ENCODE measurements around the gene TBC1D2B.
A peak's percentile ranks its signal among the peaks of the same experiment; 100 is the strongest.

The TBC1D2B gene

GRCh38 chr15:78059110-78059839 is 18.2 kb downstream of the TBC1D2B start:
- peak; percentile 61 for DNase-seq
- in situ Hi-C loops (cut with MboI; ENCODE audit: low pct_unique_long_range_greater_than_20kb, low sequenced_read_pairs) = no loop called here

GRCh38 chr15:78058401-78058935 is 19.0 kb downstream of the TBC1D2B start:
- in situ Hi-C loops (cut with MboI; ENCODE audit: low pct_unique_long_range_greater_than_20kb, low sequenced_read_pairs) = no loop called here
- DNase-seq = no peak

- in situ Hi-C loops (cut with MboI; ENCODE audit: low pct_unique_long_range_greater_than_20kb, low sequenced_read_pairs) = no loop called here
- DNase-seq = no peak
Measured at GRCh38 chr15:78057803-78058202, 19.7 kb downstream of the TBC1D2B start.

GRCh38 chr15:78056714-78057269 is 20.7 kb downstream of the TBC1D2B start:
- in situ Hi-C loops (cut with MboI; ENCODE audit: low pct_unique_long_range_greater_than_20kb, low sequenced_read_pairs) = no loop called here

DNA sequence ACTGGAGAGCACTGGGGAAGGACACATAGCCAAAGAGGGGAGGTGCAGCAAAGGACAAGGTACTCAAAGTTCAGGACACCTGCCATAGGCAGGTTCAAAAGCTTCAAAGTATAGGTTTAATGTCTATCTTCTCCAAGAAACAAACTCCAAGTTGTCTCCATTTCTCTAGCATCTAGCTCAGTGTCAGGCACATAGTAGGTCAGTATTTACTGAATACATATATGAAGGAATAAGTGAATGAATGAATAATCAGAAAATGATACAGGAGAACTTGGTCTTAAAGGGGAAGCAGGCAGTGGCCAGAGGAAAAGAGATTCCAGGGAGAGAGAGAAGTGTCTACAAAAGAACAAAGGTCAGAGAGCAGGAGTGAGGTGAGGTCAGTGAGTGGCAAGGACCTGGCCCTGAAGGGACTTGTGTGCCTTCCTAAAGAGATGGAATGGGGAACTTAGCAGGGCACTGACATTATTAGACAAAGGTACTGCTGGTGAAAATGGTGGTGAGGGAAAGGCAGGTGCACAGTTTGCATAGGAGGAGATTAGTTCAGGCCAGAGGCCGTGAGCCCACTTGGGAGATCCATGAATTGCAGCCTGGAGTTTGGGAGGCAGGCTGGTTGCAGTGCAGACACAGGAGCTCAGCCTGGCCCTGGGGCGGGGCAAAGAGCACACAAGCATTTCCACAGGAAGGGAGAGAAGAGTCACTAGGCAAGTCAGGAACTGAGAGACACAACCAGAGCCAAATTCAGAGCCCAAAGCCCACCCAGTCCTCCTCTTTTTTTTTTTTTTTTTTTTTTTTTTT is 21.4 kb downstream of the TBC1D2B start:
- in situ Hi-C loops (cut with MboI; ENCODE audit: low pct_unique_long_range_greater_than_20kb, low sequenced_read_pairs) = no loop called here
- no peak for DNase-seq

More at GRCh38 chr15:78056714-78057269, 20.7 kb downstream of the TBC1D2B start:
- peak; percentile 89 for DNase-seq

DNA sequence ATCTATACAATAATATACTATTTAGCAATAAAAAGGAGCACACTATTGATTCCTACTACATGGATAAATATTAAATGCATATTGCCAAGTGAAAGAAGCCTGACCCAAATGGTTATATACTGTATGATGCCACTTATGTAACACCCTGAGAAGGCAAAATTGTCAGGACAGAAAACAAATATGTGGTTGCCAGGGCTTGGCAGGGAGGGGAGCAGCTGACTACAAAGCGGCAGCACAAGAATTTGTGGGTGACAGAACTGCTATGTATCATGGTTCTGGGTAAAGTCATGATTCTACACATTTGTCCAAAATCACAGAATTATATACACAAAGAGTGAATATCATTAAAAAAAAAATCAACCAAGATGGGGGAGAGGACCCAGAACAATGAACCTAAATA is 22.5 kb downstream of the TBC1D2B start:
- in situ Hi-C loops (cut with MboI; ENCODE audit: low pct_unique_long_range_greater_than_20kb, low sequenced_read_pairs) = no loop called here
- no peak for DNase-seq

- in situ Hi-C loops (cut with MboI; ENCODE audit: low pct_unique_long_range_greater_than_20kb, low sequenced_read_pairs) = no loop called here
- no peak for DNase-seq
Measured at GRCh38 chr15:78054518-78054917, 23.0 kb downstream of the TBC1D2B start.

- DNase-seq = no peak
- in situ Hi-C loops (cut with MboI; ENCODE audit: low pct_unique_long_range_greater_than_20kb, low sequenced_read_pairs) = no loop called here
Measured at GRCh38 chr15:78052545-78052944, 25.0 kb downstream of the TBC1D2B start.

GRCh38 chr15:78052001-78052401 is 25.5 kb downstream of the TBC1D2B start:
- in situ Hi-C loops (cut with MboI; ENCODE audit: low pct_unique_long_range_greater_than_20kb, low sequenced_read_pairs) = no loop called here
- DNase-seq = peak; percentile 68

- in situ Hi-C loops (cut with MboI; ENCODE audit: low pct_unique_long_range_greater_than_20kb, low sequenced_read_pairs) = no loop called here
- DNase-seq = no peak
Measured at GRCh38 chr15:78051596-78051995, 25.9 kb downstream of the TBC1D2B start.

DNA sequence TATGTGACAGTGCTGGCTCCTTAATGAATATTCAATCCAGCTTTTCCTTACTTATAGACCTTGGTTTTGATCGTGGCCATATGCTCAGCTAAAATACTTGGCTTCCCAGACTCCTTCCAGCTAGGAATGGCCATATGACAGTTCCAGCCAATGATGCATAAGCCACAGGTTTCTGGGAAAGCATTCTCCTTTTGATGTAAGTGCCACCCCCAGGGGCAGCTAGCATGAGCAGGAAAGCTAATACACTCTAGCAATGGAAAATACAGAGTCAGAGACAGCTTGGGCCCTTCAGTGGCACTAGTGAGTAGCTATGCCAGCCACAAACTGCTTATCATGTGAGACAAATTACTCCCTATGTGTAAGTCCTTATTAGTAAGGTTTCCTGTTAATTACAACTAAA is 26.7 kb downstream of the TBC1D2B start:
- no peak for DNase-seq
- in situ Hi-C loops (cut with MboI; ENCODE audit: low pct_unique_long_range_greater_than_20kb, low sequenced_read_pairs) = no loop called here

DNA sequence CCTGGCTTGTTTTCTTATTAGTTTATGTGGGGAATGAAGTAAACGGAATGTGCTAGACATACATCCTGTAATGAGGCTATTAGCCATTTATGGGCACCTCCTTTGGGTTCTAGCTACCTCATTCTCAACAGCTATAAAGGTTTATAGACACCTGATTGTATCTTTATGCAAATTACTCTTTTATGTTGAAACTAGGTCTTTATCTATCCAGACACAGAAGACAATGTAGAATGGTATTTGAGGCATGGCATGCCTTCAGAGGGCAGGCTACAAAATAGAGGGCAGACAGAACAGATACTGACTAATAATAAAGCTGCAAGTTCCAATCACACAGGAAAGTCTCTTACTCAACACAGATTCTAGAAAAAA is 27.1 kb downstream of the TBC1D2B start:
- DNase-seq = no peak
- in situ Hi-C loops (cut with MboI; ENCODE audit: low pct_unique_long_range_greater_than_20kb, low sequenced_read_pairs) = no loop called here

GRCh38 chr15:78049691-78050440 is 27.6 kb downstream of the TBC1D2B start:
- DNase-seq = peak; percentile 94
- in situ Hi-C loops (cut with MboI; ENCODE audit: low pct_unique_long_range_greater_than_20kb, low sequenced_read_pairs) = no loop called here

GRCh38 chr15:78048628-78048920 is 28.9 kb downstream of the TBC1D2B start:
- in situ Hi-C loops (cut with MboI; ENCODE audit: low pct_unique_long_range_greater_than_20kb, low sequenced_read_pairs) = no loop called here
- no peak for DNase-seq

DNA sequence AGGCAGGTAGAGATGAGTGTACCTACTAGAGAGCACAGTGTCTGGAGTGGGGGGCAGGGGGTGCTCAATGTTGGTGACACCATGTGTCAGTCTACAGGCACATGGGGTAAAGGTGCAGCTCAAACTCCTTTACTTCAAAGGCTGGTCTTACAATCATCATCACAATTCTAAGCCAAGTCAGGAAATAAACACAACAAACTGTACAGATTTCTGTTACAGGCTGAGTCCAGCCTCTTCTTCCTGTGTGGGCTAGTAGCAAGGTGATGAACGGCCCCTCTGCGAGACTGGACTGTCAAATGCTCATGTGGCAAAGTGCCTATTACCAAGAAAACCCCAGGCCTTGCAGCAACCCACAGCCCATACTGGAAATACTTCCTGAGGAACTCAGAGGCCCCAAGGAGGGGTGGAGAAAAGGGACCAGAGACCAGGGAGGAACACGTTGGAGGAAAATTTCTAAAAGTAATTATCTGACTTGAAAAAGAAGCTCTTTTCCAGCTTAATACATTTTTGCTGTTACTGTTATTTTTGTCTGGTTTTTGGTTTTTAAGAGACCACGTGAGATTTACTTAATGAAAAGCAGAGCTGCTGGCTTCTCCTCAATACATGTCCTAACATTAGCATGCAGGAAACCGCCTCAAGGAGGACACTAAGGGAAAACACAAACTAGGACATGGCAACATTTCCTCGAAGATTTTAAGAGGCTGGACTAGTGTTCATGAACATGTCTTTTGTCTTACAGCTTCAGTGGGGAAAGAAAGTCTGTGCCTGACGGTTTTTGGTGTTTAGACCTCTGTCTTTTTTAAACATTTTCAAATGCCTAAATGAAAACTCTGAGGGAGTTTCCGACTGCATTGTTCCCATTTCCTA is 29.5 kb downstream of the TBC1D2B start:
- DNase-seq = peak; percentile 97

GRCh38 chr15:78046796-78047341 is 30.6 kb downstream of the TBC1D2B start:
- peak; percentile 71 for DNase-seq
- in situ Hi-C loops (cut with MboI; ENCODE audit: low pct_unique_long_range_greater_than_20kb, low sequenced_read_pairs) = no loop called here

More for the DNA sequence above, 29.5 kb downstream of the TBC1D2B start:
- in situ Hi-C loops (cut with MboI; ENCODE audit: low pct_unique_long_range_greater_than_20kb, low sequenced_read_pairs) = no loop called here

DNA sequence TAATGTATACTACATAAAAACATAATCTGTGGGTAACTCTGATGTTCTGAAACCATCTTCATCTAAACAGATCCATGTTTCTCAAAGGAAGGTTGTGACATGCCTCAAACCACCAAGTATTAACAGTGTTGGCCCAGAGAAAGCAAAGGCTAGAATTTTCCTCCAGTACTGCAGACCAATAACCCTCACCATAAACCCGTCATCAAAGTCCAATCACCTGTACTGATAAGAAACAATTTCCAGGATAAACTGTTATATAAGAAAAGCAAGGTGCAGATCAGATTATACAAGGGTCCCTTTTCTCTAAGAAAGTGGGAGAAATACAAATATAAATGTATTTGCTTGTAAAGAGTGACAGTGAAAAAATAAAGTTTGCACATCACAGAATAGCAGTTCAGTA is 32.3 kb downstream of the TBC1D2B start:
- in situ Hi-C loops (cut with MboI; ENCODE audit: low pct_unique_long_range_greater_than_20kb, low sequenced_read_pairs) = no loop called here

GRCh38 chr15:78044407-78045155 is 32.9 kb downstream of the TBC1D2B start:
- DNase-seq = no peak
- in situ Hi-C loops (cut with MboI; ENCODE audit: low pct_unique_long_range_greater_than_20kb, low sequenced_read_pairs) = no loop called here

More for the DNA sequence above, 32.3 kb downstream of the TBC1D2B start:
- no peak for DNase-seq

Data from KBM-7 (cell line).